MM.1S (cell line): Measurements from ENCODE around the gene ADGRD1.

Experiments used
- EZH2 ChIP-seq: fragments of 300-600 bp; sonication (generic); optimal IDR thresholded peaks from 2 replicates; pipeline ENCODE3; 2017; ENCODE audit warnings: low read depth, mild to moderate bottlenecking, antibody characterized with exemption, low read length, mixed read lengths
- TF ChIP-seq, protein P1 (sequence below): fragments of 300-600 bp; sonication (generic); IDR thresholded peaks from 2 replicates; pipeline ENCODE4 v1.5.1; 2016; ENCODE audit warnings: antibody characterized with exemption, low read length, mixed read lengths

DNA sequence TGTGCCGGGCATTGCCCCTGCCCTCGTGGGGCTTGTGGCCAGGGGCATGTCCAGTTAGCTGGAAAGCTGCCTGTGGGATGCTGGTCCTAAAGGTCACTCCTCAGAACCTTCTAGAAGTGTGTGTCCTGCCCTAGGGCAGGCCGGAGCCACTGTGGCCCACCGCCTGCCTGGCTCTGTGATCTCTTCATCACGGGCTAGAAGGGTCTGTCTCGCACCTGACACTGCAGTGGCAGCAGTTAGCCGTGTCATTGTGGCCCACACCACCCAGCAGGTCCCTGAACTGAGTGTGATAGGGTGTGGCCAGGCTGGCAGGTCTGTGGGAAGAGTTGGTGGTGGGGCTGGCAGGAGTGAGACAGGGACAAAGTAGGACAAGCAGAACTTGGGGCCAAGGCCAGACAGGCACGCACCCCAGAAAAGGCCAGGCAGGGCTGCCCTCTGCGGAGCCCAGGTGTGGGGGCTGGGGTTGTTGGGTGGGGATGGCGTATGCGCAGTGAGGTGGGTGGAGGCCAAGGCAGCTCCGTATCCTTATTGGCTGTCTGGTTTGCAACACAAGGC lies 41.2 kb downstream of the ADGRD1 start:
- TF ChIP-seq, protein P1, sequence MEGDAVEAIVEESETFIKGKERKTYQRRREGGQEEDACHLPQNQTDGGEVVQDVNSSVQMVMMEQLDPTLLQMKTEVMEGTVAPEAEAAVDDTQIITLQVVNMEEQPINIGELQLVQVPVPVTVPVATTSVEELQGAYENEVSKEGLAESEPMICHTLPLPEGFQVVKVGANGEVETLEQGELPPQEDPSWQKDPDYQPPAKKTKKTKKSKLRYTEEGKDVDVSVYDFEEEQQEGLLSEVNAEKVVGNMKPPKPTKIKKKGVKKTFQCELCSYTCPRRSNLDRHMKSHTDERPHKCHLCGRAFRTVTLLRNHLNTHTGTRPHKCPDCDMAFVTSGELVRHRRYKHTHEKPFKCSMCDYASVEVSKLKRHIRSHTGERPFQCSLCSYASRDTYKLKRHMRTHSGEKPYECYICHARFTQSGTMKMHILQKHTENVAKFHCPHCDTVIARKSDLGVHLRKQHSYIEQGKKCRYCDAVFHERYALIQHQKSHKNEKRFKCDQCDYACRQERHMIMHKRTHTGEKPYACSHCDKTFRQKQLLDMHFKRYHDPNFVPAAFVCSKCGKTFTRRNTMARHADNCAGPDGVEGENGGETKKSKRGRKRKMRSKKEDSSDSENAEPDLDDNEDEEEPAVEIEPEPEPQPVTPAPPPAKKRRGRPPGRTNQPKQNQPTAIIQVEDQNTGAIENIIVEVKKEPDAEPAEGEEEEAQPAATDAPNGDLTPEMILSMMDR = no peak
- TF ChIP-seq EZH2 = no peak
